Endometrial microvascular endothelial cells (primary cell): ENCODE results near the gene ZNF789. TPM values are rescaled to one million over a fixed set of nuclear protein-coding genes. Genes with fewer than 3 reads are reported as not detected.
"Not testable (repeated sequence)": the region's sequence is repeated elsewhere in the genome, so short reads cannot be mapped to it uniquely, and the experiment has no call there.

Experiments used
- in situ Hi-C: cut with HindIII; loops from 2 replicates; pipeline ENCODE4 v1.10.0; 2017; ENCODE audit warnings: low sequenced_read_pairs, low pct_unique_long_range_greater_than_20kb; ENCODE audit errors: inconsistent ontology term
- total RNA-seq: library from RNA; depleted of rRNA; stranded (reverse); fragments of >200 nt; gene quantifications from one replicate; pipeline ENCODE4 v1.2.3, GENCODE V29; 2015; ENCODE audit errors: inconsistent ontology term

The ZNF789 gene
- total RNA-seq: 3.3 TPM

DNA sequence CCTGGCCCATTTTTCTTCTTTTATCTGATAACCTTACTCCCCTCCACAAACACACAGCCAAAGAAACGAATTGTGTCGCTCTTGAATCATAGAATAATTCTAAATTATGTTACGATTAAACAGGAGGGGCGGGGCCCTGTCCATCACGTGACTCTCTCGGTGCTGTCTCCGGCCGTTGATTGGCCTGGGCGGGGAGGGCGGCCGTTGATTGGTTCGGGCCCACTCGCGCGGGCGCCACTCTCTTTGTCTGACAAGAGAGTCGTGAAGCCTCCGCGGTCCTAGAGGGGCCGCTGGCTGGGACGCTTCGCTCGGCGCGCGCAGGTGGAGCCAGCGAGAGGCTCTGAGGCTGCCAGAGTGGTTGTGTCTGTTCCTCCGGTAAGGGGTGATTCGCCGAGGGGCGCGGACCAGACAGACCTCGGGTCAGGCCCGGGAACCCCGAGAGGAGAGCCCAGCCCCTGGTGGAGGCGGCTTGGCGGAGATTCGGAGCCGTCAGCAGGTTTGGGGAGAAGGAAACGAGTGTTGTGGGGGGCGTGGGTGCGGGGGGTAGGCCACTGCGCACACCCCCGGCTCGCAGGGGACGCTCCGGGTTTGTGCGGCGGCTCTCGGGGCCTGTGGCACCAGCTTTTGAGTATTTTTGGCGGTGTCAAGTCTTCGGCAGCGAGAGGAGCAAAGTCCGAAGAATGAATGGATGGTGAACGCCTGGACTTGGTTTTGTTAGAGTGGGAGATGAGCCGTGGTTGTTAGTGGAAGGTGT lies at the start of gene ZNF789:
TSS of gene ZNF789 (plus strand) at position 330 of the 754 bp plus-strand sequence. CDS start 3,567 bp downstream, outside the sequence.
- in situ Hi-C loops: no loop called here

DNA sequence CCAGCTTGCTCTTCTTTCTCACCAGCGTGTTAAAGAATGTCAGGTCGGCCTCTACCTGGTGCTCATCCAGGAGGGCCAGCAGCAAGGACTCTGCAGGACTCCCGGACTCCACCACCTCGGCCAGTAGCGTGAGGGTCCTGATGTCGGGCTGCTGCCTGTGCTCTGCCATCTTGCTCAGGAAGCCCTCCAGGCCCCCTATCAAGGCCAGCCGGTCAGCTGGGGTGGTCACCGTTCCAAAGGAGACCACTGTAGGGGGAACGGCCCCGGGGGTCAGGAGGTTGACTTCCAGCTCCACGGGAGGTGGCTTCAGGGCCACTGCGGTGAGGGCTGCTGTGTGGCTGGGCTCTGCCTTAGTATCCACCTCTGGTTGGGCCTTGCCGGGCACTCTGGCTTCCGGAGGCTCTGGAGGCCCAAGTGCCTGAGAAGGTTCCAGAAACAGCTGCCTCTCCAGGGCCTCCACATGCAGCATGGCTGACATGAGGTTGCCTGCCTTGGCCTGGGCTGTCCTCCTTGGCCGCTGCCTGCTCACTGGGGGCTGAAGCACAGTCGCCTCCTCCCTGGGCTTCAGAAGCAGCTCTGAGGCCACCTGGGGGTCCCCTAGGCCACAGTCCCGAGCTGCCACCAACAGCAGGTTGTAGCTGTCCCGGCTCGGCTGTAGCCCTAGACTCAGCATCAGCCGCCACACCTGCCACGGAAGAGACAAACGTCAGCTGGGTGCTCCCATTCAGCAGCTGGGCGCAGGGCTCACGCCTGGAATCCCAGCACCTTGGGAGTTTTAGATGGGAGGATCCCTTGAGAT lies 47.6 kb upstream of the ZNF789 start:
- in situ Hi-C loops: no loop called here

DNA sequence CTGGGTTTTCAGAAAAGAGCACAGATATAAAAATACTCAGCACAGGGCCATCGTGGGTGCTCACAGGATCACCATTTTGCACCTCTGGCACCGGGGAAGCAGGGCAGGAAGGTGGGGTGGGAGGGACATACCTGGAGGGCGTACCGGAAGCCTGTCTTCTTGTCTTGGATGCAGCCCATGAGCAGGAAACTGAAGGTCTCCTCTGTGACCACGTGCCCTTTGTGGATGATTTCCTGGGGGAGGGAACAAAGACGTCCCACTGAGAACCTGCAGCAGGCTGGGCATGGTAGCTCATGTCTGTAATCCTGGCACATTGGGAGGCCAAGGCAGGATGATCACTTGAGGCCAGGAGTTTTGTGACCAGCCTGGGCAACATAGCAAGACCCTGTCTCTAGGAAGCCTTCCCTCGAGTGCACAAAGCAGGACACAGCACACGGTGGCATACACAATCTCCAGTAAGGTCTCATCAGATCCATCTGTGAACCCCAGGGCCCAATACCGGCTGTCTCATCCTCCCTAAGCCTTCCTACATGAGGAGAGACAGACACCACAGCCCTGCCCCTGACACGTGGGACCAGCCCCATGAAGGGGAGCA lies 43.6 kb upstream of the ZNF789 start:
- in situ Hi-C loops: no loop called here

DNA sequence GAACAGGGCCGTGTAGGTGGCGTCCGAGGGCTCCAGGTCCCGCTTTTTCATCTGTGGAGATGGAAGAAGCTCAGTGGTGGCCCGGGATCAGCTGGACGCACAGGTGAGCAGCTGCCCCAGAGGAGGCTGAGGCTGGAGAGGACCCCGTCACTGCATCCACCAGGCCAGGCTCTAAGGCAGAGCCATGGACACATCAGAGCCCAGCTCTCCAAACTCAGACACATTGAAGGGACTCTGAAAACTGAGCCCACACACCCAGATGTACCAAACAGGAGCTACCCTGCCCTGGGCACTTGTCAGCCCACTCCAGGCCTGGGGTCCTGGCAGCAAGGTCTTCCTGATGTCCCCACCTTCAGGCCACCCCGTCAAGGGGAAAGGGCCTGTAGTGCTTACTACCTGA lies 42.9 kb upstream of the ZNF789 start:
- in situ Hi-C loops: no loop called here

DNA sequence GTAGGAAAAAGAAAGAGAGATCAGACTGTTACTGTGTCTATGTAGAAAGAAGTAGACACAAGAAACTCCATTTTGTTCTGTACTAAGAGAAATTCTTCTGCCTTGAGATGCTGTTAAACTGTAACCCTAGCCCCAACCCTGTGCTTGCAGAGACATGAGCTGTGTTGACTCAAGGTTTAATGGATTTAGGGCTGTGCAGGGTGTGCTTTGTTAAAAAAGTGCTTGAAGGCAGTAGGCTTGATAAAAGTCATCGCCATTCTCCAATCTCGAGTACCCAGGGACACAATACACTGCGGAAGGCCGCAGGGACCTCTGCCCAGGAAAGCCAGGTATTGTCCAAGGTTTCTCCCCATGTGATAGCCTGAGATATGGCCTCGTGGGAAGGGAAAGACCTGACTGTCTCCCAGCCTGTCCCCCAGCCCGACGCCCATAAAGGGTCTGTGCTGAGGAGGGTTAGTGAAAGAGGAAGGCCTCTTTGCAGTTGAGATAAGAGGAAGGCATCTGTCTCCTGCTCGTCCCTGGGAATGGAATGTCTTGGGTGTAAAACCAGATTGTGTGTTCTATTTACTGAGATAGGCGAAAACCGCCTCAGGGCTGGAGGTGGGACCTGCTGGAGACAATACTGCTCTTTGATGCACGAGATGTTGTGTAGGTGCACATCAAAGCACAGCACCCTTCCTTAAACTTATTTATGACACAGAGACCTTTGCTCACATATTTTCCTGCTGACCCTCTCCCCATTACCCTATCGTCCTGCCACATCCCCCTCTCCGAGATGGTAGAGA lies 40.7 kb upstream of the ZNF789 start:
- in situ Hi-C loops: not testable (repeated sequence)

DNA sequence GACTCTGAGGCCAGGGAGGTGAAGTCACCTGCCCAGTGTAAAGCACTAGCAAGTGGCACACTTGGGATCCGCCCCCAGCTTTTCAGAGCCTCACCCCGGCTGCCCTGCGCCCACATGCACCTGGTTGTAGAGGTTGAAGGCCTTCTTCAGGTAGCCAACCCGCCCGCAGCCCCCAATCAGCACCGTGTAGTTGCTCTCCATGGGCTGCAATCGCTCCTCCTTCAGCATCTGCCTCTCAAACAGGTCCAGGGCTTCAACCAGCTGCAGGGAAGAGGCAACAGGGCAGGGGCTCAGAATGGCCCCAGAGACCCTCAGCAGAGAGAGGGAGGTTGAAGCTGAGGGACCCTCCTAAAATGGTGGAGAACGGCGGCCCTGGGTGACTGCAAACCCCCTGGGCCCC lies 39.5 kb upstream of the ZNF789 start:
- in situ Hi-C loops: no loop called here

DNA sequence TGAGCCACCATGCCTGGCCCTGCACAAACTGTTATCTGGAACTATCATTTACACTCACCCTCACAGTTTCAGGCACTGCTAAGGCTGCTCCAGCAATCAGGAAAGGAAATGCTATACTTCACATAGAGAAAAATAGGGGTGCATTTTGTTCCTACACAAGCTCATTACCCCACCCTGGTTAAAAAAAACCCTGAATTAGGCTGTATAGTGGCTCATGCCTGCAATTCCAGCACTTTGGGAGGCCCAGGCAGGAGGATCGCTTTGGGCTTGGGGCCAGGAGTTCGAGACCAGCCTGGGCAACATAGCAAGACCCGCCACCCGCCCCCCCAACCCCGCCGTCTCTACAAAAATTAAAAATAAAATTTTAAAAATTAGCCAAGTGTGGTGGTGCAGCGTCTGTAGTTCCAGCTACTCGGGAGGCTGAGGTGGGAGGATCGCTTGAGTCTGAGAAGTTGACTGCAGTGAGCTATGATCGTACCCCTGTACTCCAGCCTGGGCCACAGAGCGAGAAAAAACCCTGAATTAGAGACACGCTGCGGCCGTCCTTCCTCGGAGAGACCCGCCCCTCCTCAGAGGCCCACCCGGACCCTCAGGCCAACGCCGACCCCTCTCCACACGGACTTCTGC lies 34.6 kb upstream of the ZNF789 start:
- in situ Hi-C loops: no loop called here

DNA sequence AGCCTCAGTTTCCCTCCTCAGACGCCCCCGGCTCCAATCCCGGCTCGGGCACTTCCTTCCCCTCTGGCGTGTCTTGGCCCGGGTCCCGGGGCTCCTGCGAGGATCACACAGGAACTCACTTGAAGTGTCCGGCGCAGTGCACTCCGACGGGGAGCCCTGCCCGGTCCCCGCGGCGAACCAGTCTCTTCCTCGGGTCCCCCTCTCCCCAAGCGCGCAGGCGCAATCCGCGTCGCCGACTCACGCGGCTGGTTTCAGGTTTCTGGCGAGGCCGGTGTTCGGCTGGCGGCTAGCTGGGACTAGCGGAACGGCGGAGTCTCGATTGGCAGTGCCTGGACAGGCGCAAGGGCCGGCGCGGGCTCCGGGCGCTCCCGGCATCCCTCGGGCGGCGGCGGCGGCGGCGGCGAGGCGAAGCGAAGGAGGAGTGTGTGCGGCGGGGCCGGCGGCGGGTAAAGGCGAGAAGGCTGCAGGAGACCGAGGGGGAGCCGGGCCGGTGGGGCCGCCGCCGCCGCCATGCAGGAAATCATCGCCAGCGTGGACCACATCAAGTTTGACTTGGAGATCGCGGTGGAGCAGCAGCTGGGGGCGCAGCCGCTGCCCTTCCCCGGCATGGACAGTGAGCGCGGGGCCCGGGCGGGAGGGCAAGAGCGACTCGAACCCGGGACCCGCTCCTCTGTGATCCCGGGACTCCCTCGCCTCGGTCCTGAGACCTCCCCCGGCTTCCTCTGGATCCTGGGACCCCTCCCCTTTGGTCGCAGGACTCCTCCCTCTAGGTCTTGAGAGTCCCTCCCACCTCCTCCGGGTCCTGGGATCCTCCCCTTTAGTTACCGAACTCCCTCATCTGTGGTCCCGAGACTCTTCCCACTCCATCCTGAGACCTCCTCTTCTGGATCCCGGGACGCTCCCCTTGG lies 33.9 kb upstream of the ZNF789 start, which contains the start of the genes CPSF4 and PTCD1:
TSS of gene CPSF4 (plus strand) at position 371 of the 908 bp plus-strand sequence. CDS start at position 511, 140 bp downstream.
TSS of gene PTCD1 (minus strand) at position 226 of the 908 bp plus-strand sequence. CDS start 3,556 bp downstream, outside the sequence.
- in situ Hi-C loops: no loop called here

DNA sequence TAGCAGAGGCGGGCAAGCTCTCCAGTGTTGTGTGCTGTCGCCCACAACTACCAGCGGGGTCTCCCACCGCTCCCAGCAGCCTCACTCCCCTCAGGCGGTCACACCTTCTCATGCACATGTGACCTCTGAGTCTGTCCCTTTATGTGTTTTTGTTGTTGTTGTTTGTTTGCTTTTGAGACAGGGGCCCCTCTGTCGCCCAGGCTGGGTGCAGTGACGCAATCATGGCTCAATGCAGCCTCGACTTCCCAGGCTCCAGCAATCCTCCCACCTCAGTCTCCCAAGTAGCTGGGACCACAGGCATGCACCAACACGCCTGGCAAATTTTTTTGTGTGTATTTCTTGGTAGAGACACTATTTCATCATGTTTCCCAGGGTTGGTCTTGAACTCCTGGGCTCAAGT lies 32.5 kb upstream of the ZNF789 start:
- in situ Hi-C loops: no loop called here

DNA sequence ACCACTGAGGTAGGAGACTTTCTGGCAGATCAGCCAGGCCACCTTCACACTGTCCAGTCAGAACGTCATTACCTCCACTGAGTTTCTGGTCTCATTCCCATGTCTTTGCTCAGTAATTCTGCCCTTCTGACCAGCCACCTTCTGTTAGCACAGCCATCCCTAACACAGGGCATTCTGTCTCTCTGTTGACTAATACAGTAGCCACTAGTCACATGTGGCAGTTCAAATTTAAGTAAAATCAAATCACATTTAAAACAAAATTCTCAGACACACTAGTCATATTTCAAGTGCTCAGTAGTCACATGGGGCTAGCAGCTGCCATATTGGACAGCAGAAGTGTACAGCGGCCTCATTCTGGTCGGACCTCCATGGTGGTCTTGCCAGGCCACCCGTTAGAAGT lies 26.6 kb upstream of the ZNF789 start:
- in situ Hi-C loops: no loop called here

DNA sequence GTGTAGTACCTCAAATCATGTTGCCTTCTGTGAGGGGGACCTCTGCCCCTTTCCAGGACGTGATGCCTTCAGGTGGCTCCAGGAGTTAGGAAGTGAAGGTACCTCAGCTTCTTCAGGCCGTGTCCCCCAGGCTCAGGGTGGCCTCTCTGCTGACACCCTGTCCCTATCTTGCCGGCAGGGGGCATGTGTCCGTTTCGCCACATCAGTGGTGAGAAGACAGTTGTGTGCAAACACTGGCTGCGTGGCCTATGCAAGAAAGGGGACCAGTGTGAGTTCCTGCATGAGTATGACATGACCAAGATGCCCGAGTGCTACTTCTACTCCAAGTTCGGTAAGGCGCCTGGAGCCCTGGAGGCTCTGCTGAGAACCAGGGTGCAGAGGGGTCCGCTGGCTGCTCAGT lies 24.7 kb upstream of the ZNF789 start:
- in situ Hi-C loops: no loop called here

DNA sequence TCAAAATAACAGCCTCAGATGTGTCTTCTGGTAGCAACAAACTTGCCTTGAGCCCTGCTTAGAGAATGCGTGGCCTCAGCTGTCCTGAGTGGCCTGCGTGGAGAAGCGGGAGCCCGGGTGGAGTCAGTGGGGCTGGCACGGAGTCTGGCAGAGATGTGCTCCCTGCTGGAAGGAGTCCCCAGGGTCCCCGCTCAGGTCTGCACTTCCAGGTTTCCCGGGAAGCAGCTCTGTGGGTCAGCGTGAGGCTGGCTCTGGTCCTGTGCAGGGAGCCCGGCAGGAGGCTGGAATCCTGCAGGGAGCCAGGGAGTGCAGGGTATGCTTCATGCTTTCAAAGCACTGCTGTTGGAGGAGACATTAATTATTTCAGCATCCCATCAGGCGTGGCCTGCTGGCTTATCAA lies 23.8 kb upstream of the ZNF789 start:
- in situ Hi-C loops: no loop called here

DNA sequence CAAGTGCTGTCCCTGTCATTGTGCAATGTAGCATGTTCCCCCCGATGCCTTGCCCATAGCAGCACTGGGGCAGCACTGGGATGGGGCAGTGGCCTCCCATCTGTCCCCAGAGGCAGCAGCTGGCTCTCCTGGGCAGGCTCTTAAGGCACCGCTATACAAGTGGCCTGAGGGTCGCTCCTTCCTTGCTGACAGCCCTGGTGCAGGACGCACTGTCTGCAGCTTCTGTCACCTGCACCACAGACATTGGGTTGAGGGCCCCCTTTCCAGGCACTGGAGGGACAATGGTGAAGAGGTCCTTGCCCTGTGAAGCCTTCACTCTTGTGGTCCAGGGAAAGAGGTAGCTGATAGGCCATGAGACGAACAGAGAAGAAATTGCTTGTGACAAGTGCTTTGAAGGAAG lies 23.4 kb upstream of the ZNF789 start:
- in situ Hi-C loops: no loop called here

DNA sequence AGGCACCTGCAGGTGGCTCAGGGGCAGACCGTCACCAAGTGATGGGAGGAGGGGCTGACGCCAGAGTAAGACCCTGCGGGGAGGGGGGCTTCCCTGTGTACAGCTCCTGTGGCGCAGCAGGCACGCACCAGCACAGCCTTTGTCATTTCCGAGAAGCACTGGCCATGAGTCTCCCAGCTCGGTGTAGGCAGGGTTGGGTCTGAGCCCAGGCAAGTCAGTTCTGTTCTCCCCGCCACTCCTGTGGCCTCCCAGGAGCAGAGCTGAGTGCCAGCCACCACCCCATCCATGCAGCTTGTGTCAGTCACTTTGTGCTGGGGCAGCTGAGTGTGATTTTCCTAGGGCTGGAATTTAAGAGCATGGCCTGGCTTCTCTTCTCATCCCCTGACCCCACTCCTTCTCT lies 20.8 kb upstream of the ZNF789 start:
- in situ Hi-C loops: no loop called here

DNA sequence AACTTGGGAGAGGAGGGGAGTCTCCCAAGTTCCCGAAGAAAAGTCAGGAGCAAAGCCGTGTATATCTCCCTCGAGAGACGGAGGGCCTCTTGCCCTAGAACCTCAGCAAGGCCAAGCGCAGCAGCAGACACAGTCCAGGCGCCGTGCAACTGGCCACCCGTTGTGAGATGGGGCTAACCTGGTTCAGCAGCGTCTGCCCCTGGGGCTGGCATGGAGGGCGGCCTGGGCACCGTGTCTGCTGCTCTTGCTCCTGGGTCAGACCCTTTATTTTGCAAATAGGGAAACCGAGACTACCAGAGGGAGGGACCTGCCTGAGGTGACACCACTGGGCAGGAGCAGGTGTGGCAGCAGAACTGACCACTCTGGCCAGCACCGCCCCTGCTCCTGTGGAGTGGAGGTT lies 20.1 kb upstream of the ZNF789 start:
- in situ Hi-C loops: no loop called here

DNA sequence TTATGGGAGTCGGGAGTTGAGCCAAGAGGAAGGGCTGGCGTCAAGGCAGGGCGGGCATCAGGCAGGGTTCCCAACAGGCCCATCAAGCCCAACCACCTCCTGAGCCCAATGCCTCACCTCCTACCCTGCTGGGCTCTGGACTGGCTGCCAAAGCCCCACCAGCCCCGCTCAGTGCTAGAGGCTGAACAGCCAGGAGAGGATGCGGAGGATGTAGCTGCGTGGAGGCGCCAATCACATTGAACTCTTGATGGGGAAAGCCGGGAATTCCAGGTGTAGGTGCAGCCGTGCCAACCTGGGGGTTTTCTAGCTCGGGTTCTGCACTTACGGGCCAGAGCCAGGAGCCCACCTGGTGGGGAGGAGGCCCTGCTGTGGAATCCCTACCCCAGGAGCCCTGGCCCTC lies 19.6 kb upstream of the ZNF789 start:
- in situ Hi-C loops: no loop called here

DNA sequence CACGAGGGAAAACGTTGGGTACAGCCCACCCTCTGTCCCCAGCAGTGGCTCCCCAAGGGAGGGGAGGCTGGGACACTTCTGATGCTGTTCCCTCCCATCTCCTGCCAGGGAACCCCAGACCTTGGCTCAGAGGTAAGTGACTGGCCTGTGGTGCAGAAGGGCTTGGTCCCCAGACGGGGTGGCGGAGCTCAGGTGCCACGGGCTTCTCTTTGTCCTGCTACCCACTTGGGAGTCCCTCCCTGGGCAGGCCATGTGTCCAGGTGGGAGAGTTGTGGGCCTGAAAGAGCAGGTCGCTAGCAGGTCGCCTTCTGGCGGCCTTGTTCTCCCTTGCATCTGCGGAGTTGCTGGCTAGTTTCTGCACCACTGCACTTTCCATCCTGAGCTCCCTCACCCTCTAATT lies 16.8 kb upstream of the ZNF789 start:
- in situ Hi-C loops: no loop called here

DNA sequence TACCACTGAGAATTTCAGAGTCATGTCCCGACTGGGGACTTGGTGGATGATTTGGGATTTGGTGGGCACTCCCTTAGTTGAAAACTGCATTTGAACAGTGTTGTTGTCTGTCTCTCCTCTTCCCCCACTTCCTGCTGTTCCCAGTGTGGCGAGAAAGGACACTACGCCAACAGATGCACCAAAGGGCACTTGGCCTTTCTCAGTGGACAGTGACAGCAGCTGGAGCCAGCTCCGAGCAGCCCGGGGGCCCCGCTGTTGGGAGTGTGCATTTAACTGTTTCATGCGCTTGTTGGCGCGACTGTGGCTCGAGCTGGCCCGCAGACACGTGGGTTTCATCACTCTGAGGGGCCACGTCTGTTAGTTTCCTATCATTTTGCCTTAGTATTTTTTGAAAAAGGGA lies 16.4 kb upstream of the ZNF789 start:
- in situ Hi-C loops: no loop called here
